Lung (tissue), 12 donors: Measurements from ENCODE around the gene FCHO1. TPM values are rescaled to one million over a fixed set of nuclear protein-coding genes. Genes with fewer than 3 reads are reported as not detected.

Source experiments
- ATAC-seq: fragments of 200-7000 bp; cut with Tn5 transposase; one replicate; pipeline ENCODE4 v1.9.1; 2020; ENCODE audit warnings: moderate number of reproducible peaks; ENCODE audit not compliant: insufficient read depth, low FRiP score
- DNase-seq, 3 donors: peaks; one replicate each; pipeline ENCODE4 v3.0.0-alpha.2; 2013 to 2017
- H3K27ac ChIP-seq, 2 donors: one replicate each; pipeline ENCODE4 v1.5.1; 2013; ENCODE audit warnings: mild to moderate bottlenecking in 2 of 2, moderate library complexity in 2 of 2, control low read depth in 1 of 2, inconsistent platforms in 1 of 2, low read depth in 1 of 2, low read length in 1 of 2
- H3K27me3 ChIP-seq, 3 donors: one replicate each; pipeline ENCODE4 v1.5.1; 2013; ENCODE audit warnings: low read length in 2 of 3; ENCODE audit not compliant: control insufficient read depth in 3 of 3, insufficient read depth in 3 of 3
- H3K36me3 ChIP-seq, 4 donors: one replicate each; pipeline ENCODE4 v1.5.1; 2013; ENCODE audit warnings: low read length in 4 of 4, mild to moderate bottlenecking in 1 of 4, moderate library complexity in 1 of 4; ENCODE audit not compliant: control insufficient read depth in 4 of 4, insufficient read depth in 4 of 4
- H3K4me1 ChIP-seq, 5 donors: one replicate each; pipeline ENCODE4 v1.5.1; 2013; ENCODE audit warnings: low read length in 5 of 5, mild to moderate bottlenecking in 2 of 5, moderate library complexity in 1 of 5; ENCODE audit not compliant: control insufficient read depth in 5 of 5, insufficient read depth in 5 of 5
- H3K4me3 ChIP-seq: one replicate; pipeline ENCODE4 v1.5.1; 2013; ENCODE audit warnings: mild to moderate bottlenecking, control low read depth, moderate library complexity
- H3K9ac ChIP-seq, 2 donors: one replicate each; pipeline ENCODE4 v1.5.1; 2013; ENCODE audit warnings: low read length in 2 of 2, control low read depth in 1 of 2; ENCODE audit not compliant: insufficient read depth in 1 of 2
- H3K9me3 ChIP-seq, 4 donors: one replicate each; pipeline ENCODE4 v1.5.1; 2013; ENCODE audit warnings: low read length in 3 of 4, mild to moderate bottlenecking in 1 of 4, moderate library complexity in 1 of 4; ENCODE audit not compliant: control insufficient read depth in 4 of 4, insufficient read depth in 3 of 4
- WGBS, 2 donors: extraction: QIAGEN DNeasy Blood & Tissue Kit; methylation state at CpG; one replicate each; pipeline ENCODE4 v1.1.7; 2013; 5-methylcytosine and 5-hydroxymethylcytosine counted together
- polyA plus RNA-seq, 2 donors: library from polyadenylated mRNA; stranded (reverse); fragments of 200-250 nt; gene quantifications; one replicate each; pipeline ENCODE4 v1.2.1, GENCODE V29; 2013
- total RNA-seq, 2 donors: library from RNA; depleted of rRNA in 1 of 2; stranded (reverse); fragments of >200 nt in 1 of 2; gene quantifications; one replicate each; pipeline ENCODE4 v1.2.1, GENCODE V29; 2014 to 2021
- TF ChIP-seq, protein P1 (sequence below): IDR thresholded peaks from 2 replicates; pipeline ENCODE4 v1.5.1; 2012; ENCODE audit warnings: mild to moderate bottlenecking; ENCODE audit errors: control extremely low read depth, extremely low read depth
- donor health status: control.
- donor health status: control.
- donor health status: Bipolar disorder and iron deficiency.
- donor health status: healthy.
- donor health status: DM: yes; HTN: yes; CAD: no.

FCHO1 gene
- total and polyA plus RNA-seq, 4 donors = 3.2 to 10.4 (median 7.8) TPM

DNA sequence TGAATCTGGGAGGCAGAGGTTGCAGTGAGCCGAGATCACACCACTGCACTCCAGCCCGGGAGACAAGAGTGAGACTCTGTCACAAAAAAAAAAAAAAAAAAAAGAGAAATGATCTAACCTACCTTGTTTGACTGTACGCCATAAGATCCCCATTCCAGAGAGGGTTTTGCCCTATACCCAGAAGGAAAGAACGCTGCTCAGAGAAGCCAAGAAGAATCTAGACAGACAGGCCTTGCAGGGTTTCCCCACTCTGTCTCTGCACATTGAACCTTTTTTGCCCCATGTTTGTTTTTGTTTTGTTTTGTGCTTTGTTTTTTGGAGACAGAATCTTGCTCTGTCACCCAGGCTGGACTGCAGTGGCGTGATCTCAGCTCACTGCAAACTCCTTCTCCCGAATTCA lies 39.4 kb upstream of the FCHO1 start:
- WGBS, 2 donors = 64 to 77% methylated on average over 5 to 6 of the region's 6 CpGs
- H3K36me3 ChIP-seq = no peaks in the 10 kb centered on the region
- H3K4me1 ChIP-seq = peaks cover 0 to under 1% (median 0%) of the 10 kb centered on the region in 5 donors
- H3K9ac ChIP-seq = no peak overlapping the region
- no peaks in the 10 kb centered on the region for H3K9me3 ChIP-seq
- no peak overlapping the region for H3K27ac ChIP-seq
- no peak overlapping the region for H3K4me3 ChIP-seq
- TF ChIP-seq, protein P1, sequence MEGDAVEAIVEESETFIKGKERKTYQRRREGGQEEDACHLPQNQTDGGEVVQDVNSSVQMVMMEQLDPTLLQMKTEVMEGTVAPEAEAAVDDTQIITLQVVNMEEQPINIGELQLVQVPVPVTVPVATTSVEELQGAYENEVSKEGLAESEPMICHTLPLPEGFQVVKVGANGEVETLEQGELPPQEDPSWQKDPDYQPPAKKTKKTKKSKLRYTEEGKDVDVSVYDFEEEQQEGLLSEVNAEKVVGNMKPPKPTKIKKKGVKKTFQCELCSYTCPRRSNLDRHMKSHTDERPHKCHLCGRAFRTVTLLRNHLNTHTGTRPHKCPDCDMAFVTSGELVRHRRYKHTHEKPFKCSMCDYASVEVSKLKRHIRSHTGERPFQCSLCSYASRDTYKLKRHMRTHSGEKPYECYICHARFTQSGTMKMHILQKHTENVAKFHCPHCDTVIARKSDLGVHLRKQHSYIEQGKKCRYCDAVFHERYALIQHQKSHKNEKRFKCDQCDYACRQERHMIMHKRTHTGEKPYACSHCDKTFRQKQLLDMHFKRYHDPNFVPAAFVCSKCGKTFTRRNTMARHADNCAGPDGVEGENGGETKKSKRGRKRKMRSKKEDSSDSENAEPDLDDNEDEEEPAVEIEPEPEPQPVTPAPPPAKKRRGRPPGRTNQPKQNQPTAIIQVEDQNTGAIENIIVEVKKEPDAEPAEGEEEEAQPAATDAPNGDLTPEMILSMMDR = no peak
- H3K27me3 ChIP-seq = no peaks in the 10 kb centered on the region
- DNase-seq (no peak), ATAC-seq (no peak)

- WGBS, 2 donors = 74 to 77% methylated on average over 4 of the region's 4 CpGs
- ATAC-seq (no peak), DNase-seq (no peak)
- no peak overlapping the region for H3K4me3 ChIP-seq
- no peaks in the 10 kb centered on the region for H3K27me3 ChIP-seq
- peaks cover 0 to 27% (median 11%) of the 10 kb centered on the region in 5 donors for H3K4me1 ChIP-seq
- TF ChIP-seq, protein P1 = no peak
- H3K9ac ChIP-seq = no peak overlapping the region
- peaks cover 0 to 2% (median 0%) of the 10 kb centered on the region in 4 donors for H3K9me3 ChIP-seq
- H3K36me3 ChIP-seq = no peaks in the 10 kb centered on the region
- H3K27ac ChIP-seq = no peak overlapping the region
These were observed 34.9 kb upstream of the FCHO1 start for GRCh38 chr19:17716309-17716929.

DNA sequence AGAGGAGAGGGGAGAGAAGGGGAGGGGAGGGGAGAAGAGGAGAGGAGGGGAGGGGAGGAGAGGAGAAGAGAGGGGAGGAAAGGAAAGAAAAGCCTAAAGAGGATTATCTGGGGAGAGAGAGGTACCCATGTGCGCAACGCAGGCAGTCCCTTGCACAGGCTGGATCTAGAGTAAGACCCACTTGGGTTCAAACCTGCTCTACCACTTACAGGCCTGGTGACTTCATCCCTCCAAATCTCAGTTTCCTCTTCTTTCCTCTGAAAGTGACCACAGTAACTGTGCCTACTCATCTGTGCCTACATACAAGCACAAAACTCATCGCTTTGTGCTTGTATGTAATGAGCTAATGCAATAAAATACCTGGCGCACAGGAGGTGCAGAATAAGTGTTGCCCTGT lies 32.7 kb upstream of the FCHO1 start:
- Histone ChIP-seq H3K27me3 (no peaks in the 10 kb centered on the region), H3K4me3 (no peak overlapping the region), H3K36me3 (peaks cover 0 to 5% (median under 1%) of the 10 kb centered on the region in 4 donors), H3K27ac (peak overlapping the region in 1 of 2 donors; percentile 89), H3K9ac (no peak overlapping the region), H3K9me3 (peaks cover 0 to 2% (median 0%) of the 10 kb centered on the region in 4 donors), H3K4me1 (peaks cover 0 to 34% (median 11%) of the 10 kb centered on the region in 5 donors)
- TF ChIP-seq, protein P1 = no peak
- WGBS, 2 donors = 66 to 77% methylated on average over 4 of the region's 4 CpGs
- peak in 2 of 3 donors; percentile 20 to 56 for DNase-seq
- ATAC-seq = no peak
